Measurements from ENCODE around the gene GOLGA6L26.
"Not testable (repeated sequence)": the region's sequence is repeated elsewhere in the genome, so short reads cannot be mapped to it uniquely, and the experiment has no call there.

DNA sequence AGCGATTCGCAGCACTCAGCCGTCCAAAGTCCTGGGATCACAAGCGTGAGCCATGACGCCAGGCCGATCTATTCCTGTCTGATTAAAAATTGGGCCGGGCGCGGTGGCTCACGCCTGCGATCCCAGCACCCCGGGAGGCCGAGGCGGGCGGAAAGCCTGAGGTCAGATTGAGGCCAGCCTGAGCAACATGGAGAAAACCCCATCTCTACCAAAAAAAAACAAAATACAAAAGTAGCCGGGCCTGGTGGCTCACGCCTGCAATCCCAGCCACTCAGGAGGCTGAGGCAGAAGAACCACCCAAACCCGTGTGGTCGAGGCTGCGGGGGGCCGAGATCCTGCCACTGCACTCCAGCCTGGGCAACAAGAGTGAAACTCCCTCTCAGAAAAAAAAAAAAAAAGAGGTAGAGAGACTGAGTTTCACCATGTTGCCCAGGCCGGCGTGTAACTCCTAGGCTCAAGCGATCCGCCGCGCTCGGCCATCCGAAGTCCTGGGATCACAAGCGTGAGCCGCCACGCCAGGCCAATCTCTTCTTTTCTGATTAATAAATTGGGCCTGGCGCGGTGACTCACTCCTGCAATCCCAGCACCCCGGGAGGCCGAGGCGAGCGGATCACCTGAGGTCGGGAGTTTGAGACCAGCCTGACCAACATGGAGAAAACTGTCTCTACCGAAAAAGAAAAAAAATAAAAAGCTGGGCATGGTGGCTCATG lies 39.0 kb upstream of the GOLGA6L26 start:
- TF ChIP-seq, protein P1, sequence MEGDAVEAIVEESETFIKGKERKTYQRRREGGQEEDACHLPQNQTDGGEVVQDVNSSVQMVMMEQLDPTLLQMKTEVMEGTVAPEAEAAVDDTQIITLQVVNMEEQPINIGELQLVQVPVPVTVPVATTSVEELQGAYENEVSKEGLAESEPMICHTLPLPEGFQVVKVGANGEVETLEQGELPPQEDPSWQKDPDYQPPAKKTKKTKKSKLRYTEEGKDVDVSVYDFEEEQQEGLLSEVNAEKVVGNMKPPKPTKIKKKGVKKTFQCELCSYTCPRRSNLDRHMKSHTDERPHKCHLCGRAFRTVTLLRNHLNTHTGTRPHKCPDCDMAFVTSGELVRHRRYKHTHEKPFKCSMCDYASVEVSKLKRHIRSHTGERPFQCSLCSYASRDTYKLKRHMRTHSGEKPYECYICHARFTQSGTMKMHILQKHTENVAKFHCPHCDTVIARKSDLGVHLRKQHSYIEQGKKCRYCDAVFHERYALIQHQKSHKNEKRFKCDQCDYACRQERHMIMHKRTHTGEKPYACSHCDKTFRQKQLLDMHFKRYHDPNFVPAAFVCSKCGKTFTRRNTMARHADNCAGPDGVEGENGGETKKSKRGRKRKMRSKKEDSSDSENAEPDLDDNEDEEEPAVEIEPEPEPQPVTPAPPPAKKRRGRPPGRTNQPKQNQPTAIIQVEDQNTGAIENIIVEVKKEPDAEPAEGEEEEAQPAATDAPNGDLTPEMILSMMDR (conservative IDR thresholded peaks at IDR 0.05) = not testable (repeated sequence)
- not testable (repeated sequence) for TF ChIP-seq ZFX (IDR thresholded peaks at IDR 0.05)

All from C4-2B (cell line).